HG03064 (cell line): ENCODE measurements around the gene BEST3.
"Not testable (repeated sequence)": the region's sequence is repeated elsewhere in the genome, so short reads cannot be mapped to it uniquely, and the experiment has no call there.

ENCODE experiments used
- ATAC-seq: cut with Tn5 transposase; IDR thresholded peaks from one replicate; pipeline ENCODE4 v1.9.1; 2021; ENCODE audit warnings: low read depth; ENCODE audit not compliant: unreplicated experiment

The BEST3 gene

GRCh38 chr12:69688471-69689427, 10.4 kb downstream of the BEST3 start:
- no peak for ATAC-seq

- no peak for ATAC-seq
Measured at GRCh38 chr12:69688021-69688420, 11.1 kb downstream of the BEST3 start.

- ATAC-seq, result no peak
Measured at GRCh38 chr12:69687390-69687789, 11.7 kb downstream of the BEST3 start.

- ATAC-seq, result no peak
Measured at GRCh38 chr12:69686731-69687130, 12.4 kb downstream of the BEST3 start.

- ATAC-seq, result peak; percentile 56
Measured at GRCh38 chr12:69685810-69686209, 13.3 kb downstream of the BEST3 start.

- ATAC-seq, result no peak
Measured at GRCh38 chr12:69684466-69684865, 14.6 kb downstream of the BEST3 start.

GRCh38 chr12:69682110-69682755, 16.9 kb downstream of the BEST3 start:
- no peak for ATAC-seq

GRCh38 chr12:69679119-69679518, 20.0 kb downstream of the BEST3 start:
- no peak for ATAC-seq

GRCh38 chr12:69676257-69677012, 22.7 kb downstream of the BEST3 start:
- no peak for ATAC-seq

- ATAC-seq, result no peak
Measured at GRCh38 chr12:69672195-69672594, 26.9 kb downstream of the BEST3 start.

- ATAC-seq, result no peak
Measured at GRCh38 chr12:69671597-69671996, 27.5 kb downstream of the BEST3 start.

GRCh38 chr12:69666798-69667197, 32.3 kb downstream of the BEST3 start:
- no peak for ATAC-seq

- ATAC-seq, result not testable (repeated sequence)
Measured at GRCh38 chr12:69664930-69665377, 34.1 kb downstream of the BEST3 start.

- ATAC-seq, result no peak
Measured at GRCh38 chr12:69663726-69664125, 35.4 kb downstream of the BEST3 start.

GRCh38 chr12:69662764-69663163, 36.3 kb downstream of the BEST3 start:
- ATAC-seq, result no peak

- no peak for ATAC-seq
Measured at GRCh38 chr12:69661386-69661785, 37.7 kb downstream of the BEST3 start.

GRCh38 chr12:69660164-69660863, 38.8 kb downstream of the BEST3 start:
- ATAC-seq, result no peak

GRCh38 chr12:69658203-69658602, 40.9 kb downstream of the BEST3 start:
- ATAC-seq, result no peak

GRCh38 chr12:69657376-69658137, 41.5 kb downstream of the BEST3 start:
- ATAC-seq, result no peak
